Neural progenitor cell (in vitro differentiated cells): ENCODE measurements around the gene SESN2.

ENCODE experiments used
- CTCF ChIP-seq: fragments of 200-600 bp; sonication (generic); IDR thresholded peaks from 2 replicates; pipeline ENCODE4 v1.5.1; 2017; ENCODE audit warnings: antibody characterized with exemption, mild to moderate bottlenecking
- EZH2 ChIP-seq: fragments of 200-600 bp; sonication (generic); IDR thresholded peaks from 2 replicates; pipeline ENCODE4 v1.6.1; 2017; ENCODE audit warnings: antibody characterized with exemption, mild to moderate bottlenecking, moderate library complexity
- EZH2phosphoT487 ChIP-seq: fragments of 200-600 bp; sonication (generic); IDR thresholded peaks from 2 replicates; pipeline ENCODE4 v1.6.1; 2017; ENCODE audit warnings: antibody characterized with exemption

GRCh38 chr1:28282426-28283407 lies 23.4 kb downstream of the SESN2 start:
- TF ChIP-seq EZH2 (no peak), CTCF (no peak), EZH2phosphoT487 (no peak)
